Measurements from ENCODE around the gene CCK. TPM values are rescaled to one million over a fixed set of nuclear protein-coding genes. Genes with fewer than 3 reads are reported as not detected.

The CCK gene
- total and polyA plus RNA-seq, 2 experiments from 2014 or later: 3.1 to 4.2 TPM

GRCh38 chr3:42292009-42292408, 26.0 kb upstream of the CCK start:
- TF ChIP-seq JUNB (IDR thresholded peaks at IDR 0.05; ENCODE audit: unreplicated experiment) (no peak), REST (IDR thresholded peaks at IDR 0.05; ENCODE audit: unreplicated experiment) (no peak), EZH2phosphoT487 (IDR thresholded peaks at IDR 0.05; ENCODE audit: unreplicated experiment) (no peak), CTCF (conservative IDR thresholded peaks at IDR 0.05; ENCODE audit: low read depth in 2 of 2) (no peak), EZH2 (IDR thresholded peaks at IDR 0.05; ENCODE audit: low read depth, unreplicated experiment) (no peak), CREB1 (CRISPR knock-in tag; IDR thresholded peaks at IDR 0.05; ENCODE audit: low read depth) (no peak), ETS1 (IDR thresholded peaks at IDR 0.05) (no peak), ZNF331 (CRISPR knock-in tag; IDR thresholded peaks at IDR 0.05; ENCODE audit: low read depth) (no peak), POLR2AphosphoS5 (IDR thresholded peaks at IDR 0.05; ENCODE audit: low read depth) (no peak), NANOG (IDR thresholded peaks at IDR 0.05; ENCODE audit: borderline replicate concordance) (no peak), ZNF462 (CRISPR knock-in tag; IDR thresholded peaks at IDR 0.05) (no peak)
- DNase-seq (ENCODE audit: low spot score) (no peak), ATAC-seq (no peak)
- peaks cover 8% of the 10 kb centered on the region for H3K36me3 Mint-ChIP-seq (ENCODE audit: low read depth)
- no peak overlapping the region for H3K4me2 ChIP-seq
- peaks cover 3% of the 10 kb centered on the region for H3K27me3 Mint-ChIP-seq (ENCODE audit: insufficient read depth, low read depth, poor library complexity)
- H3K36me3 ChIP-seq (ENCODE audit: insufficient read depth): no peaks in the 10 kb centered on the region
- H3K4me3 Mint-ChIP-seq: no peak overlapping the region
- no peaks in the 10 kb centered on the region for H3K4me1 Mint-ChIP-seq
- peaks cover 9% of the 10 kb centered on the region; the same call in 1 of the 2 replicates for H3K9me2 ChIP-seq (ENCODE audit: insufficient read depth)
- no peaks in the 10 kb centered on the region for H4K20me1 ChIP-seq (replicated peaks; ENCODE audit: insufficient read depth)
- H3K4me3 ChIP-seq: no peak overlapping the region
- no peaks in the 10 kb centered on the region for H3F3A ChIP-seq (replicated peaks; ENCODE audit: low read depth)
- no peak overlapping the region for H3K27ac Mint-ChIP-seq
- no peaks in the 10 kb centered on the region for H3K4me1 ChIP-seq (ENCODE audit: insufficient read depth)
- peaks cover 21% of the 10 kb centered on the region for H3K9me3 Mint-ChIP-seq
- no peak overlapping the region for H2AFZ ChIP-seq
- no peaks in the 10 kb centered on the region for H3K79me2 ChIP-seq (replicated peaks; ENCODE audit: insufficient read depth)
- no peaks in the 10 kb centered on the region for H3K27me3 ChIP-seq (ENCODE audit: insufficient read depth)
- H3K27ac ChIP-seq (ENCODE audit: low read depth): no peak overlapping the region

All from GM23338 (cell line).